GM18498 (cell line): ENCODE measurements around the gene FGD6.
"Not testable (repeated sequence)": the region's sequence is repeated elsewhere in the genome, so short reads cannot be mapped to it uniquely, and the experiment has no call there.

Experiments
- ATAC-seq: cut with Tn5 transposase; IDR thresholded peaks from one replicate; pipeline ENCODE4 v1.9.1; 2021; ENCODE audit warnings: mild to moderate bottlenecking, moderate library complexity; ENCODE audit not compliant: unreplicated experiment

The FGD6 gene

DNA sequence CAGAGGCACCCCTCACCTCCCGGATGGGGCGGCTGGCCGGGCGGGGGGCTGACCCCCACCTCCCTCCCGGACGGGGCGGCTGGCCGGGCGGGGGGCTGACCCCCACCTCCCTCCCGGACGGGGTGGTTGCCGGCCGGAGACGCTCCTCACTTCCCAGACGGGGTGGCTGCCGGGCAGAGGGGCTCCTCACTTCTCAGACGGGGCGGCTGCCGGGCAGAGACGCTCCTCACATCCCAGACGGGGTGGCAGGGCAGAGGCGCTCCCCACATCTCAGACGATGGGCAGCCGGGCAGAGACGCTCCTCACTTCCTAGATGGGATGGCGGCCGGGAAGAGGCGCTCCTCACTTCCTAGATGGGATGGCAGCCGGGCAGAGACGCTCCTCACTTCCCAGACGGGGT is 18.4 kb upstream of the FGD6 start:
- not testable (repeated sequence) for ATAC-seq

DNA sequence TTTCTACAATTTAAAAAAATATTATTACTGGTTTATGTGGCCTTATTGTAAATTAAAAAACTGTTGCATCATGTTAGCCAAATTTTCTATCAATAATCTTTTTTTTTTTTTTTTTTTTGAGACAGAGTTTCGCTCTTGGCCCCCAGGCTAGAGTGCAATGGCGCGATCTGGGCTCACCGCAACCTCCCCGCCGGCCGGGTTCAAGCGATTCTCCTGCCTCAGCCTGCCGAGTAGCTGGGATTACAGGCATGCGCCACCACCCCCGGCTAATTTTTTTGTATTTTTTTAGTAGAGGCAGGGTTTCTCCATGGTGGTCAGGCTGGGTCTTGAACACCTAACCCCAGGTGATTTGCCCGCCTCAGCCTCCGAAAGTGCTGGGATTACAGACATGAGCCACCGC is 16.9 kb upstream of the FGD6 start:
- not testable (repeated sequence) for ATAC-seq

DNA sequence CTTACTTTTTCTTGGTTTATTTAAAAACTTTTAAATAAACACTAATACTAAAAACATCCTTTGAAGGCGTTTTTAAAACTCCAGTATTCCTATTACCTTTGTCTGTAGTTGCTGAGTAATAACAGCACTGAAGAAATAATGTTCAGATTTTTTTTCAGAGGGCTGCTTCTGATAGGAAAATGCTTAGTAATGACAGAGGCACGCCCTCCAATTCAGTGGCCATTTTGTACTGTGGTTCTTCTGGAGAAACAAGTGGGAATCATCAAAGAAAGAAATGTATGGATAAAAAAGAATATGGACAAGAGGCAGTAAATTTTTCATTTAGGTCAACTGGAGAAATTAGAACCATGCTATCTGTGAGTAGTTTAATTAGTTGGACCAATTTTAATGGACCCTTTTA is 13.9 kb upstream of the FGD6 start:
- ATAC-seq, result no peak

DNA sequence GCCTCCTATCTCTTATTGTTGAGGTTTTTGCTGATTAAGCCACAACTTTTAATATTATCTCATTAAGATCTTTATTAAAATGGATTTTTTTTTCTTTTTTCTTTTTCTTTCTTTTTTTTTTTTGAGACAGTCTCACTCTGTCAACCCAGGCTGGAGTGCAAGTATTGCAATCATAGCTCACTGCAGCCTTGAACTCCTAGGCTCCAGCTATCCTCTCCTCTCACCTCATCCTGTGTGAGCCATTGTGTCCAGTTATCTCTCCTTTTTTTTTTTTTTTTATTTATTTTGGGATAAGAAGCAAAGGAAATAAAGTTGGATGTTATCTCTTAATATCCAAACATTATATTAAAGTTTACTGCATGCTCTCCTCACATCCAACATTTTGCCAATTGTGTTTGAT is 13.0 kb upstream of the FGD6 start:
- ATAC-seq, result no peak

DNA sequence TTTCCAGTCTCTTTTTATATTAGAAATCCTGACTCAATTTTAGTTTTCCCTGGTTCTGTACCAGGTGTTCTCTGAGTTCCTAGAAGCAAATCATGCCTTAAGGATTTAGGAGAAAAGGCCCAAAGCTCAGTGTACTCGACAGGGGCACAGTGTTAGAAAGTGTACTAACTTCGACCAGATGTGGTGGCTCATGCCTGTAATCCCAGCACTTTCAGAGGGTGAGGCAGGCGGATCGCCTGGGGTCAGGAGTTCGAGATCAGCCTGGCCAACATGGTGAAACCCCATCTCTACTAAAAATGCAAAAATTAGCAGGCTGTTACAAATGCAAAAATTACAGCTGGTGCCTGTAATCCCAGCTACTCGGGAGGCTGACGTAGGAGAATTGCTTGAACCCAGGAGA is 12.4 kb upstream of the FGD6 start:
- no peak for ATAC-seq

DNA sequence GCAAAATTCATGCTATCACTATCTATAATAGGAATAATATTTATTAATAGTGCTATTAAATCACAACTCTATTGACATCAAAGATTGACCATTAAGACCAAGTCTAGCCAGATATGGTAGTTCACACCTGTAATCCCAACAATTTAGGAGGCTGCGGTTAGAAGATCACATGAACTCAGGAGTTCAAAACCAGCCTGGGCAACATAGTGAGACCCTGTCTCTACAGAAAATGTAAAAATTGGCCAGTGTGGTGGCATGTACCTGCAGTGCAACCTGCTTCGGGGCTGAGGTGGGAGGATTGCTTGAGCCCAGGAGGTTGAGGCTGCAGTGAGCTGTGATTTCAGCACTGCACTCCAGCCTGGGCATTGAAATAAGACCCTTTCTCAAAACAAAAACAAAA is 11.3 kb upstream of the FGD6 start:
- no peak for ATAC-seq

DNA sequence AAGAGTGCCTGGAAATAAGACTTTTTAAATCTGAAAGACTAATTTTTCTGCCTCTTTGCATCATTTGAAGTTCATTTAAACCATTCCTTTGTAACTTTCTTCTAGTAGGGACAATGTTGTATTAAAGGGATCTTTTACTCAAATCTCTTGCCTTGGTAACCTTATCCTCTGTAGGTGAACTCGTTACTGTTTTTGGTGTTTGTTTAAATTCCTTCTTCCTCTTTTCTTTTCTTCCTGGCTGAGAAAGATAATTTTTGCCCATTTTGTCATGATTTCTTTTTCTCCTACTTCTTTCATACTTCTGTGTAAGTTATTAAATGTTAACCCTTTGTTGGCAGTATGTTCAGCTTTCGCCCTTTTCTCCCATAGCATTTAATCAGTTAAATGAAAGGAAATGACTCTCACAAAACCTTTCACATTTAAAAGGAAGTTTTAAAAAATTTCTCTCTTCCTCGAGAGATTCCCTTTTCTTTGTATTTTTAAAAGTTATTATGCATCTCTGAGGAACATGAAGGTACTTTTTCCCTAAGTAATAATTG is 10.6 kb upstream of the FGD6 start:
- no peak for ATAC-seq

DNA sequence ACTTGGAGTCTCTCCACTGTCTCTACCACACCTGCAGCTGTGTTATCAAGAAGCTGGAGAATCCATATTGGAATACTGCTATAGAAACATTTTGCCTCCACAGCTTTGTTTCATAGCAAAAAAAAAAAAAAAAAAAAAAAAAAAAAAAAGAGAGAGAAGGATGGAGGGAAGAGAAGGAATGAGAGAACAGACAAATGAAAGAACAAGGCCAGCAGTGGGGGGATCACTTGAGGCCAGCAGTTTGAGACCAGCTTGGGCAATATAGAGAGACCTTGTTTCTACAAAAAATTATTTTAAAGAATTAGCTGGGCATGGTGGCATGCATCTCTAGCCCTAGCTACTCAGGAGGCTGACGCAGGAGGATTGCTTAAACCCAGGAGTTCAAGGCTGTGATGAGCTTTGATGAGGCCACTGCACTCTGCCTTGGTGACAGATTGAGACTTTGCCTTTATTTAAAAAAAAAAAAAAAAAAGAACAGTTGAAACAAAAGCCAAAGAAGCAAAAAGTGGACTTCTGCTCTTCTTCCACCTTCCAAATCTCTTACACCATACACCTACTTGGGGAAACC is 8.5 kb upstream of the FGD6 start:
- ATAC-seq, result no peak

DNA sequence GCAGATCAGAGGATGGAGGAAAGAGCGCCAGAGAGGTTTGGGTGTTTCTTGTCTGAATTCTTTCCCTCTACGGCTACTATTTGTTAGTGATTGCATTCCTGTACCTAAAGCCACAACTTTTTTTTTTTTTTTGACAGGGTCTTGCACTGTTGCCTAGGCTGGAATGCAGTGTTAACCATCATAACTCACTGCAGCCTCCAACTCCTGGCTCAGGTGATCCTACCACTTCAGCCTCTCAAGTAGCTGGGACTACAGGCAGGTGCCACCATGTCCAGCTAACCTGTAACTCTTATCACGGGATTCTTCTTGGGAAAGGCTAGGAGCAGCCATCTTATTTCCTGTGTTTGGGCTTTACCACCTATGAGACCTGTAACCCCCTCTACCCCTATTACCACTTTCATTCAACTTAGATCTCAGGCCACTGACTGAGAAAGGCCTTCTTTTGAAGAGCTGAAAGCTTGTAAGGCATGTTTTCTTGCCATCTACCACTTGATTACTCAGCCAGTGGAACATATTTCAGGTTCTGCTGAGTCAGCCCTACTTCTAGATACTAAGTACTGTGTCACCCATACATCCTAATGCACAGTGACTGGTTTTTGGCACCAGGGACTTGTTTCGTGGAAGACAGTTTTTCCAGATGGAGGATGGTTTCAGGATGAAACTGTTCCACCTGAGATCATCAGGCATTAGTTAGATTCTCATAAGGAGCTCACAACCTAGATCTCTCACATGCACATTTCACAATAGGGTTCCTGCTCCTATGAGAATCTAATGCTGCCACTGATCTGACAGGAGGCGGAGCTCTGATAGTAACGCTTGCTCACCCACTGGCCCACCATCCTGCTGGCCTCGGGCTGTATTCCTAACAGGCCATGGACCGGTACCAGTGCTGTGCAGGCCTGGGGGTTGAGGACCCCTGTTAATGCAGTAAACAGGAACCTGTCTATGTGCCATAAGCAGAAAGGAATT is 7.2 kb upstream of the FGD6 start:
- ATAC-seq, result no peak

DNA sequence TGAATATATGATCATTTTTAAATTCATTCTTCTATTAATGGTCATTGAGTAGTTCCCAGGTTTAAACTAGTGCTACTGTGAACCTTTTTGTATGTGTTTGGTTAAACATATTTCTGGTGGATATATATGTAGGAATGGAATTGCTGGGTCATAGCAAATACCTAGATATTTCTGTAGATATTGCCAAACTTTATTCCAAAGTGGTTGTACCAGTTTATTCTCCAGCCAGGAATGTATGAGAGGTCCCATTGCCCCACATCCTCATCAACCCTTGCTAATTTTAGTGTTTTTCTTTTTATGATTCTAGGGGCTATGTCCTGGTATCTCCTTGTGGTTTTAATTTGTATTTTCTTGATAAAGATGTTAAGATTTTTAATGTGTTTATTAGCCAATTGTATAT is 3.5 kb upstream of the FGD6 start:
- ATAC-seq, result no peak

DNA sequence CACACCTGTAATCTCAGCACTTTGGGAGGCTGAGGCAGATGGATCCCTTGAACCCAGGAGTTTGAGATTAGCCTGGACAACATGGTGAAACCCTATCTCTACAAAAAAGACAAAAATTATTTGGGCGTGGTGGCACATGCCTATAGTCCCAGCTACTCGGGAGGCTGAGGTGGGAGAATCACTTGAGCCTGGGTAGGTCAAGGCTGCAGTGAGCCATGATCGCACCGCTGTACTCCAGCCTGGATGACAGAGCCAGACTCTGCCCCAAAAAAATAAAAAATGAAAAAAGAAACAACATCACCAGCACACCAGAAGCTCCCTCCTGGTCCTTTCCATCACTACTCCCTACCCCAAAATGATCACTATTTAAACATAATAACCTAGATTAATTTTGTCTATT is 2.9 kb upstream of the FGD6 start:
- ATAC-seq, result no peak

DNA sequence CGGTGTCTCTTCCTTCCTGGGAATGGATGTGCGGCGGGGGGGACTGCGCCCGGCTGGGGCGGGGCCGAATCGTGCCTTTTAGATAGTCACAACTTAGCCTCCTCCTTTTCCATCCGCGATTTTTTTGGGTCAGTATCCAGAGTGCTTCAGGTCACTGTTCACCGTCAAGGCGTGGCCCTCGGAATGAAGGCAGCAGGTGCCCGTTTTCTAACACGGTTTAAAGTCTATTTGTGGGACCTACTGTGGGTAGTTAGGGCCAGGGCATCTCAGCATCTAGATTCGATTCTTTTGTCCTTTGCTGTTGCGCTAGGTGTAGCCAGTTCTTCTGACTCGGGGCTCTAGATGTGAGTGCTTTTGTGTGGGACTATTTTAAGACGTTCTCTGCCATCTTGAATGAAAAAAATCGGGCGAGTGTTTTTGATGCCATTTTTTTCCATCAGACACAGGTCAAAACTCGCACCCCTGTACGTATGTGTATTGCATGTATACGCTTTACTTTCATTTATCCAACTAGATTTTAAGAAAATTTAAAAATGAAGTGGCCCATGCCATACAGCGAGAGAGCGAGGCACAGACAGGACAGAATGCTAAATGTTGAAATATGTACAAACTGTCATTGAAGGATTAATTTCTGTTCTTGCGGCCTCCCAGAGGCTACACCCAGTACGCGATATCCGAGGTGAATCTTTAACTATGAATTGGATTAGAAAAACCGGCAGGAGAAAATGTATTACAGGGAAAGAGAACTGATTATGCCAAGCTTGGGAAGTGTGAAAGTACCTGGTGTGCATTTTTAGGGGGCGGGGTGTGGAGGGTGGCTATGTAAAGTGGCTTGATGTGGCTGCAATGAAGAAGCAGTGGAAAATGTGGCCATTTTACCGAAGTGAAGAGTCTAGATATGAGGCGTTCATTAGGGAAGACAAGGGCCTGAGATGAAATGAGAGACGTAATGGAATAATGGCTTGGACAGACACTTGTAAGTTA is 1.2 kb upstream of the FGD6 start:
- peak; percentile 0 for ATAC-seq

DNA sequence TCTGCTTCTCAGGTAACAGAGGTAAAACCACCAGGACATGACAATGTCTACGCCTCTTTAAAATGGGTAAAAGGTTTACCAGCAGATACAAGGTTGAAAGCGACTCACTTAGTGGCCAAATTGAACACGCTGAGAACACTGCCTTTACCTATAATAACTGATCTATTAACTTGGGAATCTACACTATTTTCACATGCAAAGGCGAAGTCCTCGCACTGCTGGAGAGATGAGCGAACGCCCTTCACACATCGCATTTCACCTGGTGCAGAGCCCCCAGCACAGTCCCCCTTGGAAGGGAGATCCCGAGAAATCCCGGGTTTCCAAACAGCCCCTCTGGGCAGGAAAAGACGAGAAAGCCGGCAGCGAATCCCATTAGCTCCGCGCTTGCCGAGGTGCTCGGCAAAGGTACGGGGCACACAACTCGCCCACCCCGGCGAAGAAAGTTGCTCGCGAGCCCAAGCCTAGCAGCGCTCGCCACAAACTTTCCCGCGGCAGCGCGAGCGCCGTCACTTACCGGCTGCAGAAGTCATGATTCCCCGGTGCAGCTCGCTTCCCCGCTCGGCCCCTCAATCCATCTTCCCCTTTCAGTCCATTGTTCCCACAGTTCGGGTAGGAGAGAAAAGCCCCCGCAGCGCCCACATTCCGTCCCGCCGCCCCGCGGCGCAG is 423 bp downstream of the FGD6 start:
- peak; percentile 23 for ATAC-seq

DNA sequence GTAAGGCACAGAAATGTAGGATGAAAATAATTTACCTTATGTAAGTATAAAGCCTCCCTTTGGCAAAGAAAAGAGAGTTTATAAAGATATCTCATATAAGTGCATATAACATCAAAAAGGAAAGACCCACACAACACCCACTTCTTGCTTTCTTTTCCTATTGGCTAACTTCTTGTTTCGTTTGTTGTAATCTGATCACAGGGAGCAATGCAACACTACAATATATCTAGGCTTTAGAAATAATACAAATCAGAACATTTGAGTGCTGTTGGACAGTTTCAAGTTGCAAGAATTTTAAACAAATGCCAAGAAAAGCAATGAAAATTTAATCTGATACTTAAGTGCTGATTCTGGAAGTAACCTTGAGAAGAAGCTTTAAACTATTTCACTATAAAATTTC is 1.3 kb downstream of the FGD6 start:
- ATAC-seq, result no peak

DNA sequence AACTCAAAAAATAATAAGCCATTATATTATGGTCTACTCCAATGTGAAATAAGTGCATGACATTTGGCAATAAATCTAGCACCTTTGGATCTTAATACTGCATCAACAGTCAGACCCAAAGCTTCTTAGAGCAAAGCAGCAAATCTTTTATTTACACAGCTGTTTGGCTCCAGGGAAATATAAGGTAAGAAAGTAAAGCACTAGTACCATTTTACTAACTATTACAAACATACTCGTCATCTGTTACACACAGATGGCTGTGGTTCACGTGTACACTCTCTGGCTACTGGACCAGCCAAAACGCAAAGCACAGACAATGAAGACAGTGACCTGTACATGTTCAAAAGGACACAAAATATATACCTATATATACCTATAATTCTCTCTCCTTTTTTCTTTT is 2.8 kb downstream of the FGD6 start:
- no peak for ATAC-seq

DNA sequence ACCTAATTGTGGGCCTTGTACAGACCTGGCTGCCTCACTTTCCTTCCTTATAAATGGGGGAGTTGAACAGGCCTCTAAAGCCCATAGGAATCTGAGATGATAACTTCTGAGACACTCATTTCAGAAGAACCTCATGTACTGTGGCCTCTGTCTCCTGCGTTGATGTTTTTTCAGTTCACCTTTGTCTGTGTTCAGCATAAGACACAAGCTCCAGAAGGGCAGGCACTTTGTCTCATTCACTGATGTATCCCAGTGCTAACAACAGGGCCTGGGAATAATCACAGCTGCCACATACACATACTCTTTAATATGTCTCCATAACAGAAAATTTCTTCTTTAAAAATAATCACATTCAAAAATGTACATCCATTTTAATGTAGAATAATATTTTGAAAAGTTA is 3.3 kb downstream of the FGD6 start:
- no peak for ATAC-seq

DNA sequence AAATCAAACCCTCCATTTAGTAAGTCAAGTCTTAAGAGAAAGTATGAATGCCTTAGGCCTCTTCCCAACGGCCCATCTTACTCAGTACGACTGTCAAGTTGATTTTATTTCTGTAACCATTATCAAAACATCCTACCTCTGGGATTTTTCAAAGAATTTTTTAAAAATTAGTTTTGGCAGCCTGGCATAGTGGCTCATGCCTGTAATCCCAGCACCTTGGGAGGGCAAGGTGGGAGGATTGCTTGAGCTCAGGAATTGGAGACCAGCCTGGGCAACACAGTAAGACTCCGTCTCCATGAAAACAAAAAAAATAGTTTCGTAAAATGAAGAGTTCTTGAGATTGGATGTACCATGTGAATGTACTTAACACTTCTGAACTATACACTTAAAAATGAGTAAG is 4.1 kb downstream of the FGD6 start:
- ATAC-seq, result no peak

DNA sequence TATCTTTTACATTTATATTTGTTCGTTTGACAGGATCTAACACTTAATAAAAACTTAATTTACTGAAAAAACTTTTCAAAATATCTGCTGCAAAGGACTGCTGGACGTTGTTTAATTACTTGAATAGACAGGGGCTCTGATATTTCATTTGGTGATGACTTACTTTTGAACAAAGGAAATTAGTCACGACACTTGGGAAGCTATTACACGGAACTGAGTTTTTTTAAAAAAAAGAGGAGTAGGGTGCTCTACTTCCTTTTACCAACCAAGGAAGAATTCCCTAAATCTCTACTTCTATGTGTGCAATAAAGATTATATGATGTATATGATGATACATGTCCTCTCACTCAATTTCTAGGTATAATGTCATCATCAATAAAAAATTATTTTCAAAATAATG is 4.7 kb downstream of the FGD6 start:
- ATAC-seq, result no peak

DNA sequence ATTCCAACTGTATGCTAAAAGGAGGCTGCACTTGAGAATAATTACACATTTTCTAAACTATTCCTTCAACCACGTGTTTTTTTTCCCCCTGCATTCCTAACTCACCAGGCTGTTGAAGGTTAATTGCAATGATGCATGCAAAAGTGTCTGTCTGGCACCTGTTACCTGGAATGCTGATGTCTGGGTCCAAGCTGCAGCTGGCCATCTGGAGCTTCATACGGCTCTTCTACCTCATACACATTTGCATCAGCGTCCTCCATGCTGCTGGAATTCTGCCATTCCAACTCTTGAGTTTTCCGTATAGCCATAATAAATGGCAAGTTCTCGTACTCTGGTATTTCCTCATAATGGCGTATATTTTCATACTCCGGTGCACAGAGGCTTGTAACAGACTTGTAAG is 8.6 kb downstream of the FGD6 start:
- no peak for ATAC-seq

DNA sequence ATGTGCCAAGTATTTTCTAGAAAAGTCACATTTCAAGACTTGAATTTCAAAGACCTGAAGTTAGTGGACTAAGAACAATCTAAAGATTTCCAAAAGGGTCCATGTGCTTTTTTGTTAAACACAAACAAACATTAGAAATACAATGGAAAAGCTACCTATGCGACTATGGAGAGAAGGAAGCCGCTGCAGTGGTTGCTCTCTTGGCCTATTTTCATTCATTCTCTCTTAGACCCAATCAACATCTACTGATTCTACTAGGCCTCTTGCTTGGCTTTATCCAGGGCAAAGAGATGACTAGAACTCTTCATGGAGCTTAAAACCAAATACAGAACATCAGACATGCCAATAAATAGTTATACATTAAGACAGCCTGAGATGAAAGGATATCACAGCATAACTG is 9.9 kb downstream of the FGD6 start:
- ATAC-seq, result no peak

DNA sequence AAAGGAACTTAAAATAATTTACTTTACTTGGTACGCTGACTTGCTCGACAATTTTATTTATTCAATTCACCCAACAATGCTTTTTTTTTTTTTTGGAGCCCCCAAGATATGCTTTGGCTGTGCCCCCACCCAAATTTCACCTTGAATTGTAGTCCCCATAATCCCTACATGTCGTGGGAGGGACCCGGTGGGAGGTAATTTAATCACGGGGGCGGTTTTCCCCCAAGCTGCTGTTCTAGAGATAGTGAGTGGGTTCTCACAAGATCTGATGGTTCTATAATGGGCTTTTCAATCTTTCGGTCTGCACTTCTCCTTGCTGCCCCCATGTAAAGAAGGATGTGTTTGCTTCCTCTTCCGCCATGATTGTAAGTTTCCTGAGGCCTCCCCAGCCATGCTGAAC is 10.4 kb downstream of the FGD6 start:
- ATAC-seq, result no peak
